H1 (cell line): ENCODE measurements around the gene PACSIN2. TPM values are rescaled to one million over a fixed set of nuclear protein-coding genes. Genes with fewer than 3 reads are reported as not detected.

Experiments used
- BACH1 ChIP-seq: IDR thresholded peaks from 2 replicates; pipeline ENCODE4 v1.6.1; 2012; ENCODE audit warnings: low read length, improper control_type of control experiment
- EGR1 ChIP-seq: IDR thresholded peaks from 2 replicates; pipeline ENCODE4 v1.6.1; 2011; ENCODE audit warnings: low read depth, low read length, borderline replicate concordance
- GTF2F1 ChIP-seq: IDR thresholded peaks from 2 replicates; pipeline ENCODE4 v1.6.1; 2012; ENCODE audit warnings: low read depth, low read length, improper control_type of control experiment, borderline replicate concordance
- KDM4A ChIP-seq: IDR thresholded peaks from one replicate; pipeline ENCODE4 v1.7.1; 2012; ENCODE audit warnings: low read depth, mild to moderate bottlenecking, moderate library complexity, low read length, inconsistent platforms; ENCODE audit not compliant: severe bottlenecking
- KDM5A ChIP-seq: fragments of 200-600 bp; IDR thresholded peaks from 2 replicates; pipeline ENCODE4 v1.7.1; 2012; ENCODE audit warnings: mild to moderate bottlenecking, low read length, inconsistent platforms, mixed read lengths
- POLR2A ChIP-seq, 2 experiments: IDR thresholded peaks; 1 replicate in 1 of 2; 2 replicates in 1 of 2; pipeline ENCODE4 v1.6.1; 2011; ENCODE audit warnings: low read depth in 2 of 2, low read length in 2 of 2, mild to moderate bottlenecking in 2 of 2; ENCODE audit errors: control extremely low read depth in 1 of 2
- TAF1 ChIP-seq: IDR thresholded peaks from 2 replicates; pipeline ENCODE4 v1.6.1; 2011; ENCODE audit warnings: mild to moderate bottlenecking, low read depth, low read length
- TAF7 ChIP-seq: optimal IDR thresholded peaks from 2 replicates; pipeline ENCODE3; 2011; ENCODE audit warnings: low read depth, mild to moderate bottlenecking, inconsistent platforms, low read length, moderate library complexity, borderline replicate concordance
- TBP ChIP-seq: IDR thresholded peaks from 2 replicates; pipeline ENCODE4 v1.6.1; 2011; ENCODE audit warnings: low read depth, low read length, improper control_type of control experiment
- YY1 ChIP-seq: IDR thresholded peaks from 2 replicates; pipeline ENCODE4 v1.6.1; 2011; ENCODE audit warnings: low read depth, mild to moderate bottlenecking, low read length
- polyA plus RNA-seq, 7 experiments: library from polyadenylated mRNA; depleted of rRNA in 3 of 7; stranded (reverse) in 5 of 7; unstranded in 2 of 7; fragments of >200 nt in 5 of 7; fragments of 200-250 nt in 2 of 7; gene quantifications; 1 replicate in 5 of 7; 2 replicates in 1 of 7; 4 replicates in 1 of 7; pipeline versions ENCODE4 v1.2.1 to v1.2.3, GENCODE V29; 2011 to 2013; ENCODE audit warnings: missing spikeins in 2 of 7, mixed read lengths in 2 of 7
- total RNA-seq: library from RNA; stranded (reverse); fragmentation: NEBNext Ultra II Directional; extraction: Animal tissue kit (Norgen Biotek cat#: 25700); gene quantifications from 2 replicates; pipeline ENCODE4 v1.2.1, GENCODE V29; 2021
- TF ChIP-seq, protein P1 (sequence below): fragments of 300-600 bp; sonication (generic); IDR thresholded peaks from 2 replicates; pipeline ENCODE4 v1.7.1; 2012; ENCODE audit warnings: low read length, moderate library complexity, mild to moderate bottlenecking, inconsistent platforms; ENCODE audit not compliant: insufficient replicate concordance

PACSIN2 gene
- total and polyA plus RNA-seq, 2 of the 8 experiments (the other 6 are each of a cell fraction or from before 2014, with no cell fraction given), result 44.8 to 64.2 TPM

DNA sequence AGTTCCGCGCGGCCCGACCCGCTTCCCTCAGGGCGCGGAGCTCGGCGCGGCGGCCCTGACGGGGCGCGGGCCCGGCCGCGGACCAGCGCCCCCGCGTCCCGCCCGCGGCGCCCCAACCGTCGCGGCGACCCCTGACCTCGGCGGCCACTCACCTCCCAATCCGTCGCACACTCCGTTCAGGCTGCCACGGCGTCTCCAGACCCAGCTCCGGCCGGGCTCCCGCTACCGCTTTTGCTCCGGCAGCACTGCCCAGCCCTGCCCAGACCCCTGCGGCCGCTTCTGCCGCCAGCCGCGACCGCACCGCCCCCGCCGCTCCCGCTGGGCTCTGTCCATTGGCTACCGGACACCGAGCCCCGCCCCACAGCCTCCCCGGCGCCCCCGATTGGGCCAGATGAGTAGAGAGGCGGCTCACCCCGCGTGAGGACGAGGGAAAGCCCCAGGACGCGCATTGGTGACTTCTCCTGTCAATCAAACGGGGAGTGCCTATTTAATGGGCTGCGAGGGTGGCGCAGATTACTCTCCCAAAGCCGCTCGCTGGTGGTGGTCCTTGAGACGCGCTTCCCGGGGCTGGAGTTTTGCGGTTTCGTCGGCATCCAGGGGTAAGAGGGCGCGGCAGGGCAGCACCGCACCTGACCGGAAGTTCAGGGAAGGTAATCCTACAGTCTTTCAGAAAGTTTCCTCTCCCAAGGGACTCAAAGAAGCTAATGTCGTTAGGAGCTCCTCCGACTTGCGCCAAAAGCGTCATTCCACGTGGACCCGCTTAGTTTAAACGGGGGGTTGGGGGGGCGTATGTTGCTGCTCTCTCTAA is at the start of gene PACSIN2 (continued):
- no peak for TF ChIP-seq YY1
- TF ChIP-seq TAF7, result peak; percentile 95
- peak; percentile 98 for TF ChIP-seq TBP
- peak; percentile 97 to 100 for TF ChIP-seq POLR2A (IDR thresholded peaks at IDR 0.05; ENCODE audit: control extremely low read depth in 1 of 2, low read depth in 2 of 2, low read length in 2 of 2)
- peak; percentile 99 for TF ChIP-seq TAF1
- TF ChIP-seq KDM4A, result peak; percentile 99
- no peak for TF ChIP-seq BACH1
- TF ChIP-seq, protein P1, sequence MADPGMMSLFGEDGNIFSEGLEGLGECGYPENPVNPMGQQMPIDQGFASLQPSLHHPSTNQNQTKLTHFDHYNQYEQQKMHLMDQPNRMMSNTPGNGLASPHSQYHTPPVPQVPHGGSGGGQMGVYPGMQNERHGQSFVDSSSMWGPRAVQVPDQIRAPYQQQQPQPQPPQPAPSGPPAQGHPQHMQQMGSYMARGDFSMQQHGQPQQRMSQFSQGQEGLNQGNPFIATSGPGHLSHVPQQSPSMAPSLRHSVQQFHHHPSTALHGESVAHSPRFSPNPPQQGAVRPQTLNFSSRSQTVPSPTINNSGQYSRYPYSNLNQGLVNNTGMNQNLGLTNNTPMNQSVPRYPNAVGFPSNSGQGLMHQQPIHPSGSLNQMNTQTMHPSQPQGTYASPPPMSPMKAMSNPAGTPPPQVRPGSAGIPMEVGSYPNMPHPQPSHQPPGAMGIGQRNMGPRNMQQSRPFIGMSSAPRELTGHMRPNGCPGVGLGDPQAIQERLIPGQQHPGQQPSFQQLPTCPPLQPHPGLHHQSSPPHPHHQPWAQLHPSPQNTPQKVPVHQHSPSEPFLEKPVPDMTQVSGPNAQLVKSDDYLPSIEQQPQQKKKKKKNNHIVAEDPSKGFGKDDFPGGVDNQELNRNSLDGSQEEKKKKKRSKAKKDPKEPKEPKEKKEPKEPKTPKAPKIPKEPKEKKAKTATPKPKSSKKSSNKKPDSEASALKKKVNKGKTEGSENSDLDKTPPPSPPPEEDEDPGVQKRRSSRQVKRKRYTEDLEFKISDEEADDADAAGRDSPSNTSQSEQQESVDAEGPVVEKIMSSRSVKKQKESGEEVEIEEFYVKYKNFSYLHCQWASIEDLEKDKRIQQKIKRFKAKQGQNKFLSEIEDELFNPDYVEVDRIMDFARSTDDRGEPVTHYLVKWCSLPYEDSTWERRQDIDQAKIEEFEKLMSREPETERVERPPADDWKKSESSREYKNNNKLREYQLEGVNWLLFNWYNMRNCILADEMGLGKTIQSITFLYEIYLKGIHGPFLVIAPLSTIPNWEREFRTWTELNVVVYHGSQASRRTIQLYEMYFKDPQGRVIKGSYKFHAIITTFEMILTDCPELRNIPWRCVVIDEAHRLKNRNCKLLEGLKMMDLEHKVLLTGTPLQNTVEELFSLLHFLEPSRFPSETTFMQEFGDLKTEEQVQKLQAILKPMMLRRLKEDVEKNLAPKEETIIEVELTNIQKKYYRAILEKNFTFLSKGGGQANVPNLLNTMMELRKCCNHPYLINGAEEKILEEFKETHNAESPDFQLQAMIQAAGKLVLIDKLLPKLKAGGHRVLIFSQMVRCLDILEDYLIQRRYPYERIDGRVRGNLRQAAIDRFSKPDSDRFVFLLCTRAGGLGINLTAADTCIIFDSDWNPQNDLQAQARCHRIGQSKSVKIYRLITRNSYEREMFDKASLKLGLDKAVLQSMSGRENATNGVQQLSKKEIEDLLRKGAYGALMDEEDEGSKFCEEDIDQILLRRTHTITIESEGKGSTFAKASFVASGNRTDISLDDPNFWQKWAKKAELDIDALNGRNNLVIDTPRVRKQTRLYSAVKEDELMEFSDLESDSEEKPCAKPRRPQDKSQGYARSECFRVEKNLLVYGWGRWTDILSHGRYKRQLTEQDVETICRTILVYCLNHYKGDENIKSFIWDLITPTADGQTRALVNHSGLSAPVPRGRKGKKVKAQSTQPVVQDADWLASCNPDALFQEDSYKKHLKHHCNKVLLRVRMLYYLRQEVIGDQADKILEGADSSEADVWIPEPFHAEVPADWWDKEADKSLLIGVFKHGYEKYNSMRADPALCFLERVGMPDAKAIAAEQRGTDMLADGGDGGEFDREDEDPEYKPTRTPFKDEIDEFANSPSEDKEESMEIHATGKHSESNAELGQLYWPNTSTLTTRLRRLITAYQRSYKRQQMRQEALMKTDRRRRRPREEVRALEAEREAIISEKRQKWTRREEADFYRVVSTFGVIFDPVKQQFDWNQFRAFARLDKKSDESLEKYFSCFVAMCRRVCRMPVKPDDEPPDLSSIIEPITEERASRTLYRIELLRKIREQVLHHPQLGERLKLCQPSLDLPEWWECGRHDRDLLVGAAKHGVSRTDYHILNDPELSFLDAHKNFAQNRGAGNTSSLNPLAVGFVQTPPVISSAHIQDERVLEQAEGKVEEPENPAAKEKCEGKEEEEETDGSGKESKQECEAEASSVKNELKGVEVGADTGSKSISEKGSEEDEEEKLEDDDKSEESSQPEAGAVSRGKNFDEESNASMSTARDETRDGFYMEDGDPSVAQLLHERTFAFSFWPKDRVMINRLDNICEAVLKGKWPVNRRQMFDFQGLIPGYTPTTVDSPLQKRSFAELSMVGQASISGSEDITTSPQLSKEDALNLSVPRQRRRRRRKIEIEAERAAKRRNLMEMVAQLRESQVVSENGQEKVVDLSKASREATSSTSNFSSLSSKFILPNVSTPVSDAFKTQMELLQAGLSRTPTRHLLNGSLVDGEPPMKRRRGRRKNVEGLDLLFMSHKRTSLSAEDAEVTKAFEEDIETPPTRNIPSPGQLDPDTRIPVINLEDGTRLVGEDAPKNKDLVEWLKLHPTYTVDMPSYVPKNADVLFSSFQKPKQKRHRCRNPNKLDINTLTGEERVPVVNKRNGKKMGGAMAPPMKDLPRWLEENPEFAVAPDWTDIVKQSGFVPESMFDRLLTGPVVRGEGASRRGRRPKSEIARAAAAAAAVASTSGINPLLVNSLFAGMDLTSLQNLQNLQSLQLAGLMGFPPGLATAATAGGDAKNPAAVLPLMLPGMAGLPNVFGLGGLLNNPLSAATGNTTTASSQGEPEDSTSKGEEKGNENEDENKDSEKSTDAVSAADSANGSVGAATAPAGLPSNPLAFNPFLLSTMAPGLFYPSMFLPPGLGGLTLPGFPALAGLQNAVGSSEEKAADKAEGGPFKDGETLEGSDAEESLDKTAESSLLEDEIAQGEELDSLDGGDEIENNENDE, result no peak
- TF ChIP-seq GTF2F1, result peak; percentile 95
- TF ChIP-seq EGR1, result peak; percentile 87; the same call in 1 of the 2 replicates
- no peak for TF ChIP-seq KDM5A
